Measurements from ENCODE around the gene SLC4A9. TPM values are rescaled to one million over a fixed set of nuclear protein-coding genes. Genes with fewer than 3 reads are reported as not detected.

The SLC4A9 gene
- total and polyA plus RNA-seq, 4 donors = 0.29 to 1.9 (median 0.34) TPM

DNA sequence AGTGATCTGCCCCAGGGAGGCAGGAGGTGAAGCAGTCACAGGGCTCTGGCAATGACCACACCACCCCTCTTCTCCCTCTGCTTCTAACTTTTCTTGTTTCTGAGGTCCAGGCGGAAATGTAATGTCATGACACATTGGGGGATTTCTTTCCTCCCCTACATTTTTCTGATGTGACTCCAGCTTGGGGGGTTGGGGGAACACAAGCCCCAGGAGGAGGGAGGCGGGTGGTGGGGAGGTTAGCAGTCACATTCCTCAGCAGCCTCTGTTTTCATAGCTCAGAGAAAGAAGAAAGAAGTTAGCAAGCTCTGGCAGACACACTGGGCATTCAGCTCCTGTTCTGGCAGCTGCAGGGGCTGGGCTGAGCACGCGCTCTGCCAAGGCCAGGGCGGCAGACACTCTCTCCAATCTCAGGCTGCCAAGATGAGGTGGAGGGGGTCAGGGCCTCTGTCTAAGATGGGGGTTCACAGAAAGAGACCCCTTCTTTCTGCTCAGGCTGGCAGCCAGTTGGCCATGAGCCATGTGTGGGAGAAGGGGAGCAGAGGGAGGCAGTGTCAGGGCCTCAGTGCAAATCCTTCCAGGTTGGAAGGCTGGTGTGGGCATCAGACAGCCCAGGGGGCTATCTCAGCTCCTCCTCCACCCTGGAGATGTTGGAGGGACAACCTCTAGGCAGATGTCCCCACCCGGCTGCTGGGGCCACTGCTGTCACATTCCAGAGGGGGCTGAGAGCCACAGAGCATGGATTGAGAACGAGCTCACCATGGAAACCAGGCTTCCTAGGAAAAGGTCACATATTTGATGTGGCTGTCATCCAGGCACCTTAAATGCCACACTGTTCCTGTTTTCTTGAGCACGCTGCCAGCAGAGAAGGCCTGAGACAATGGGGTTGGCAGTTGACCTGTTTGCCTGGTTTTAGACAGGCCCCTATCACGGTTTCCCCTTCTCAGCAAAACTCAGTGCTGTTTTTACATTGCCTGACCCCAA lies 37.0 kb upstream of the SLC4A9 start:
- H3K4me1 ChIP-seq (ENCODE audit: control insufficient read depth, insufficient read depth, low read length) = peaks cover 26% of the 10 kb centered on the region
- H3K27ac ChIP-seq (ENCODE audit: low read depth, low read length) = peak overlapping the region; percentile 87
- 21% methylated on average over 8 of the region's 9 CpGs for WGBS (ENCODE audit: insufficient coverage)
- H3K36me3 ChIP-seq (ENCODE audit: control insufficient read depth, insufficient read depth, low read length) = no peaks in the 10 kb centered on the region
- DNase-seq (ENCODE audit: low read depth in 4 of 6, low spot score in 6 of 6) = peak in 5 of 6 donors; percentile 47 to 85 (median 54)
- no peaks in the 10 kb centered on the region for H3K27me3 ChIP-seq (ENCODE audit: control insufficient read depth, insufficient read depth, low read length)
- no peaks in the 10 kb centered on the region for H3K9me3 ChIP-seq (ENCODE audit: control insufficient read depth, insufficient read depth, low read length)
- no peak overlapping the region for H3K4me3 ChIP-seq (ENCODE audit: low read depth, low read length)

DNA sequence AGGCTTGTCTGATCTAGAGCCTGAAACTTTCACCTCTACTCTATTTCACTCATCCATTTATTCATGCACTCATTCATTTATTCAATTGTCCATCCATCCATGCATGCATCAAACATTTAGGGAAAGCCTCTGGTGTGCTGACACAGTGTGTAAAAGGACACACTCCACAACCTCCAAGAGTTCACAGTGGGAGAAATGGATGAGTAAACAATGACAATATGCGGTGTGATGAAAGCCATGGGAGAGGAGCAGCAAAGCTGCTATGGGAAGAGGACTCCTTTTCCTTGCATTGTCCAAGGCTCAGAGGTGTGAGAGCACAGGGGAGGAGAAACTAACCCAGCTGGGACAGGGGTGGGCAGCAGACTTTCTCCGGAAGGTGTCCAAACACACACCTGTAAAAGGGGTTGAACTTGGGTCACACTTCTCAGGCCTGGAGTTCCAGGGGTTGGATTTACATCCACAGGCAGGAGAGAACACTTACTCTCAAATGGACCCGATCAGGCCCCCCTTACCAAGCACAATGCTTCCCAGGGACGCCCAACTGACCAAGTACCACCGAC lies 35.9 kb upstream of the SLC4A9 start:
- Histone ChIP-seq H3K4me1 (ENCODE audit: control insufficient read depth, insufficient read depth, low read length) (peaks cover 26% of the 10 kb centered on the region), H3K27me3 (ENCODE audit: control insufficient read depth, insufficient read depth, low read length) (no peaks in the 10 kb centered on the region), H3K4me3 (ENCODE audit: low read depth, low read length) (no peak overlapping the region), H3K36me3 (ENCODE audit: control insufficient read depth, insufficient read depth, low read length) (no peaks in the 10 kb centered on the region), H3K9me3 (ENCODE audit: control insufficient read depth, insufficient read depth, low read length) (no peaks in the 10 kb centered on the region), H3K27ac (ENCODE audit: low read depth, low read length) (peak overlapping the region; percentile 61)
- 83% methylated on average over 2 of the region's 5 CpGs for WGBS (ENCODE audit: insufficient coverage)
- no peak for DNase-seq (ENCODE audit: low read depth in 4 of 6, low spot score in 6 of 6)

DNA sequence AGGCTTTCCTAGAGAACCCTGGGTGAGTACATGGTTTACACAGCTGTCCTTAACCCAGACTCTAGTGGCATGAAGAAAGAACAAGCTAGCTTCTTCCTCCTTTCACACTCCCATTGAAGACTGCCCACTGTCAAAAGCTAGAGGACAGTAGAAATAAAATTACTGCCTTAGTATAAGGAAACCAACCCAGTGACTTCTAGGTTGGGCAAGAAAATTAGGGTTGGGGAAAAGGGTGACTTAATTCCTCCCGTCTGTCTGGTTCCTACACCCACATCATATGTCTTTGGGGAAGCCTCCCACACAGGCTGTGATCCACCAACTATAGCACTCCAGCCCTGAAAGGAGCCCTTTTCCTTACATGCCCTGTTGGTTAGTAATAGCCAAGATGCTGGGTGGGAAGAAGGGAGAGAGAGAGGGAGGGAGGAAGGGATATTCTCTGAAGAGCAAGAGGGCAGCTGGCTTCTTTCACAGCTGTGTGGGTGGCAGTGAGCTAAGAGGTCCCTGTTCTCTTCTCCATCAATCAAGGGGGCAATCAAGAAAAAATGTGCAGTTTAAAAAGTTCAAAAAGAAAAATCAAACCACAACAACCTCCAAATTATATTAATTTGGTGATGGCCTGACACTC lies 35.3 kb upstream of the SLC4A9 start:
- WGBS (ENCODE audit: insufficient coverage) = no CpG with 5 or more reads among the region's 1 CpG
- Histone ChIP-seq H3K27me3 (ENCODE audit: control insufficient read depth, insufficient read depth, low read length) (no peaks in the 10 kb centered on the region), H3K27ac (ENCODE audit: low read depth, low read length) (peak overlapping the region; percentile 61), H3K36me3 (ENCODE audit: control insufficient read depth, insufficient read depth, low read length) (no peaks in the 10 kb centered on the region), H3K9me3 (ENCODE audit: control insufficient read depth, insufficient read depth, low read length) (no peaks in the 10 kb centered on the region), H3K4me3 (ENCODE audit: low read depth, low read length) (no peak overlapping the region), H3K4me1 (ENCODE audit: control insufficient read depth, insufficient read depth, low read length) (peaks cover 26% of the 10 kb centered on the region)
- peak in 1 of 6 donors; percentile 31 for DNase-seq (ENCODE audit: low read depth in 4 of 6, low spot score in 6 of 6)

- H3K27ac ChIP-seq (ENCODE audit: low read depth, low read length) = peak overlapping the region; percentile 61
- DNase-seq (ENCODE audit: low read depth in 4 of 6, low spot score in 6 of 6) = no peak
Measured at GRCh38 chr5:140325486-140325885, 34.5 kb upstream of the SLC4A9 start.

DNA sequence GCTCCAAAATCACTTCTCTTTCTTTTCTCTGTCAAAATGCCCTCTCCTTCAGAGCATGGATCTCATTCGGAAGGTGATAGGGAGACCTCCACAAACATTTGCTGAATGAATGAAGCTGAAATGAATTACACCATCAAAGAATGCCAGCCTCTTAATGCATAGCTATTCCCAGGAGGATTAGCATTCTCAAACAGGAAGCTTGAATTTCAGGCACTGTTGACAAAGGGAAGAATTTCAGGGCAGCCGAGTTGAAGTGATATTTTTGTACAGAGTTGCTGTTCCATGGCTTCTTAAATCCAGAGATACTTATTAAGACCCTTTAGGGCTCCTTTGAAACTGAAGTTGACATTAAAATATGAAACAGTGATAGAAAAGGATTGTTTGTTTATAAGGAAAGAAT lies 32.4 kb upstream of the SLC4A9 start:
- H3K9me3 ChIP-seq (ENCODE audit: control insufficient read depth, insufficient read depth, low read length) = no peaks in the 10 kb centered on the region
- WGBS (ENCODE audit: insufficient coverage) = no CpG with 5 or more reads among the region's 2 CpGs
- H3K27ac ChIP-seq (ENCODE audit: low read depth, low read length) = no peak overlapping the region
- no peaks in the 10 kb centered on the region for H3K36me3 ChIP-seq (ENCODE audit: control insufficient read depth, insufficient read depth, low read length)
- H3K4me1 ChIP-seq (ENCODE audit: control insufficient read depth, insufficient read depth, low read length) = peaks cover 15% of the 10 kb centered on the region
- no peak overlapping the region for H3K4me3 ChIP-seq (ENCODE audit: low read depth, low read length)
- DNase-seq (ENCODE audit: low read depth in 4 of 6, low spot score in 6 of 6) = peak in 2 of 6 donors; percentile 1 to 35
- H3K27me3 ChIP-seq (ENCODE audit: control insufficient read depth, insufficient read depth, low read length) = no peaks in the 10 kb centered on the region

More at GRCh38 chr5:140325486-140325885, 34.5 kb upstream of the SLC4A9 start:
- 100% methylated on average over 1 of the region's 3 CpGs for WGBS (ENCODE audit: insufficient coverage)
- peaks cover 26% of the 10 kb centered on the region for H3K4me1 ChIP-seq (ENCODE audit: control insufficient read depth, insufficient read depth, low read length)
- no peak overlapping the region for H3K4me3 ChIP-seq (ENCODE audit: low read depth, low read length)
- no peaks in the 10 kb centered on the region for H3K27me3 ChIP-seq (ENCODE audit: control insufficient read depth, insufficient read depth, low read length)
- H3K36me3 ChIP-seq (ENCODE audit: control insufficient read depth, insufficient read depth, low read length) = no peaks in the 10 kb centered on the region
- no peaks in the 10 kb centered on the region for H3K9me3 ChIP-seq (ENCODE audit: control insufficient read depth, insufficient read depth, low read length)

DNA sequence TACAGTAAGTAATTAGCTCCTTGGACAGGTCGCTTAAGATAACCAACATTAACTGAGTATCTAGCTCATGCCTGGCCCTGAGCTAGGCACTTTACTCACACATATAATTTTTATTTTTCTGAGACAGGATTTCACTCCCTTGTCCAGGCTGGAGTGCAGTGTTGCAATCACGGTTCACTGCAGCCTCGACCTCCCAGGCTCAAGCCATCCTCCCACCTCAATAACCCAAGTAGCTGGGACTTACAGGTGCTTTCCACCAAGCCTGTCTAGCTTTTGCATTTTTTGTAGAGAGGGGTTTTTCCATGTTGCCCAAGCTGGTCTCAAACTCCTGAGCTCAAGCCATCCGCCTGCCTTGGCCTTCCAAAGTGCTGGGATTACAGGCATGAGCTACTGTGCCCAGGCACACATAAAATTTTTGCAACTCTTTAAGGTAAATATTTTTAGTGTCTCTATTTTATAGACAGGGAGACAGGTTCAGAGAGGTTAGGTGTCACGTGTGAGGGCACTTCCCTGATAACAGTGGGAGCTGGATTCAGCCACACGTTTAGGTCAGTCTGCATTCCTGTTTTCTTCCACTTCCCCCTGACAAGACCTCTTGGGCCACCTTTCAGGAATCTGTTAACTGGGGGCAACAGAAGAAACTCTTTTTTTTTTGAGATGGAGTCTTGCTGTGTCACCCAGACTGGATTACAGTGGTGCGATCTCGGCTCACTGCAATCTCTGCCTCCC lies 31.8 kb upstream of the SLC4A9 start:
- H3K4me3 ChIP-seq (ENCODE audit: low read depth, low read length) = no peak overlapping the region
- DNase-seq (ENCODE audit: low read depth in 4 of 6, low spot score in 6 of 6) = no peak
- no peaks in the 10 kb centered on the region for H3K9me3 ChIP-seq (ENCODE audit: control insufficient read depth, insufficient read depth, low read length)
- peaks cover 9% of the 10 kb centered on the region for H3K4me1 ChIP-seq (ENCODE audit: control insufficient read depth, insufficient read depth, low read length)
- H3K27ac ChIP-seq (ENCODE audit: low read depth, low read length) = no peak overlapping the region
- no peaks in the 10 kb centered on the region for H3K27me3 ChIP-seq (ENCODE audit: control insufficient read depth, insufficient read depth, low read length)
- H3K36me3 ChIP-seq (ENCODE audit: control insufficient read depth, insufficient read depth, low read length) = peaks cover 2% of the 10 kb centered on the region
- WGBS (ENCODE audit: insufficient coverage) = 100% methylated on average over 1 of the region's 8 CpGs

DNA sequence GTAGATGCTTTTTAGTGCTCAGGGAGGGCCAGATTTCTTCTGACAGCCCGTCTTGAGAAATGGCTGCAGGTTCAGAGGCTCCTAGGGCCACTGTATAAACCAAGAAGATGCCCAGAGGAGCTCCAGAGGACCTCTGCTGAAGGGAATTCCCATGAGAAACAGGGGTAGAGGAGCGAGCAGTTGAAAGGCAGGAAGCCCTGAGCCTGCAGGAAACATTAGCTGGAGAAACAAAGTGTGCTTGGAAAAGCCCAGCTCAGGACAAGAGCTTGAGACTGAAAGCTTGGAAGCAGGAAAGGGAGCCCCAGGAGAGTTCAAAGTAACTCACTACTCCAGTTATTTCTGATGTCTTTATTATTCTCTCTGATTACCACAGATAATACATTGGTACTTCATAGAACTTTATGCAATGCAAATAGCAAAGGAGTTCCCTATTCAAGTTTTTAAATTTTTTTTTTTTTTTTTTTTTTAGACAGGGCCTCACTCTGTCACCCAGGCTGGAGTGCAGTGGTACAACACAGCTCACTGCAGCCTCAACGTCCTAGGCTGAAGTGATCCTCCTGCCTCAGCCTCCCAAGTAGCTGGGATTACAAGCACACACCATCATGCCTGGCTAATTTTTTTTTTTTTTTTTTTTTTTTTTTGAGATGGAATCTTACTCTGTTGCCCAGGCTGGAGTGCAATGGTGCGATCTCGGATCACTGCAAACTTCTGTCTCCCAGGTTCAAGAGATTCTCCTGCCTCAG lies 30.1 kb upstream of the SLC4A9 start:
- Histone ChIP-seq H3K4me1 (ENCODE audit: control insufficient read depth, insufficient read depth, low read length) (no peaks in the 10 kb centered on the region), H3K27ac (ENCODE audit: low read depth, low read length) (no peak overlapping the region), H3K27me3 (ENCODE audit: control insufficient read depth, insufficient read depth, low read length) (no peaks in the 10 kb centered on the region), H3K4me3 (ENCODE audit: low read depth, low read length) (no peak overlapping the region), H3K9me3 (ENCODE audit: control insufficient read depth, insufficient read depth, low read length) (no peaks in the 10 kb centered on the region), H3K36me3 (ENCODE audit: control insufficient read depth, insufficient read depth, low read length) (peaks cover 8% of the 10 kb centered on the region)
- 46% methylated on average over 2 of the region's 5 CpGs for WGBS (ENCODE audit: insufficient coverage)
- peak in 1 of 6 donors; percentile 15 for DNase-seq (ENCODE audit: low read depth in 4 of 6, low spot score in 6 of 6)

DNA sequence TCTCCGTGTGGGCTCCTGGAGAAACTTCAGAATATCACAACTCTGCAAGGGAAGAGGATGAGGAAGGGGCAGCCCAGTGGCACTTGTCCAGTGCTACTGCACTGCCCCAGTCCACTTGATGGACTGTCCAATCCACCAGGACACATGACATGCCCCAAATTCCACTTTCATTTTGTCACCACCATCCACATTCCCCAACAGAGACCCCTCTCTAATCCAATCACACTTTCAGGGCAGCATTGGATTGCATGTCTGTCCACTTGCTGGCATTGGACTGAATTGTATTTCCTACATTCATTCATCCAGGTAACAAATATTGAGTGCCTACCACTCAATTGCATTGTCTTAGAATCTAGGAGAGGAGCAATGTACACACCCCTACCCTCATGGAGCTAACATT lies 28.4 kb upstream of the SLC4A9 start:
- Histone ChIP-seq H3K36me3 (ENCODE audit: control insufficient read depth, insufficient read depth, low read length) (peaks cover 16% of the 10 kb centered on the region), H3K9me3 (ENCODE audit: control insufficient read depth, insufficient read depth, low read length) (no peaks in the 10 kb centered on the region), H3K27ac (ENCODE audit: low read depth, low read length) (no peak overlapping the region), H3K27me3 (ENCODE audit: control insufficient read depth, insufficient read depth, low read length) (no peaks in the 10 kb centered on the region), H3K4me1 (ENCODE audit: control insufficient read depth, insufficient read depth, low read length) (peaks cover 8% of the 10 kb centered on the region), H3K4me3 (ENCODE audit: low read depth, low read length) (no peak overlapping the region)
- no CpG with 5 or more reads among the region's 1 CpG for WGBS (ENCODE audit: insufficient coverage)
- no peak for DNase-seq (ENCODE audit: low read depth in 4 of 6, low spot score in 6 of 6)

DNA sequence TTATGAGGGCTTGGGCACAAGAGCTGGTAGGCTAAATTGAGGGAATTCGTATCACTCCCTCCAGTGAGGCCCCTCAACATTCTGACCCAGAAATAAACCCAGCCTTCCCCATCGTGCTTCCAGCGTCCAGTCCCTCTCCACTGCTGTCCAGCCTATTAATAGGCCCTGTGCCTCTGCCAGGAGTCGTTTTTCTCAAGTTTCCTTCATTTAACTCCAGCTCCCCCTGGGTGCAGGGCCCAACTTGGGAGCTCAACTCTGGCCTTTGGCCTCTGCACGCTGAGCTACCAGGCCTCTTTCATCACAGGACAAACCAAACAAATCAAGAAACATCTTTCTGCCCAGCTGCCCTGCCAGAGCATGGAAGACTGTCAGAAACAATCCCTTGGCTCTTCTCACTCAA lies 23.6 kb upstream of the SLC4A9 start:
- H3K27me3 ChIP-seq (ENCODE audit: control insufficient read depth, insufficient read depth, low read length) = no peaks in the 10 kb centered on the region
- peak overlapping the region; percentile 17 for H3K27ac ChIP-seq (ENCODE audit: low read depth, low read length)
- peaks cover 23% of the 10 kb centered on the region for H3K36me3 ChIP-seq (ENCODE audit: control insufficient read depth, insufficient read depth, low read length)
- DNase-seq (ENCODE audit: low read depth in 4 of 6, low spot score in 6 of 6) = peak in 1 of 6 donors; percentile 49
- 28% methylated on average over 5 of the region's 5 CpGs for WGBS (ENCODE audit: insufficient coverage)
- no peaks in the 10 kb centered on the region for H3K9me3 ChIP-seq (ENCODE audit: control insufficient read depth, insufficient read depth, low read length)
- no peak overlapping the region for H3K4me3 ChIP-seq (ENCODE audit: low read depth, low read length)
- peaks cover 14% of the 10 kb centered on the region for H3K4me1 ChIP-seq (ENCODE audit: control insufficient read depth, insufficient read depth, low read length)
